H1 (cell line): Measurements from ENCODE around the gene HDAC3. TPM values are rescaled to one million over a fixed set of nuclear protein-coding genes. Genes with fewer than 3 reads are reported as not detected.

ENCODE experiments used
- BCL11A ChIP-seq, 2 experiments: IDR thresholded peaks; one replicate each; pipeline ENCODE4 v1.6.1; 2011; ENCODE audit warnings: low read depth in 2 of 2, low read length in 2 of 2, mild to moderate bottlenecking in 2 of 2
- CREB1 ChIP-seq: IDR thresholded peaks from 2 replicates; pipeline ENCODE4 v1.6.1; 2012; ENCODE audit warnings: inconsistent platforms
- NANOG ChIP-seq: IDR thresholded peaks from 2 replicates; pipeline ENCODE4 v1.6.1; 2011; ENCODE audit warnings: low read length, low read depth, mild to moderate bottlenecking, inconsistent platforms; ENCODE audit not compliant: insufficient read depth, poor library complexity, severe bottlenecking
- SIX5 ChIP-seq: IDR thresholded peaks from 2 replicates; pipeline ENCODE4 v1.6.1; 2011; ENCODE audit warnings: mild to moderate bottlenecking, low read depth, low read length
- TCF12 ChIP-seq: IDR thresholded peaks from 2 replicates; pipeline ENCODE4 v1.6.1; 2011; ENCODE audit warnings: low read depth, mild to moderate bottlenecking, low read length
- ZNF274 ChIP-seq: IDR thresholded peaks from 2 replicates; pipeline ENCODE4 v1.7.0; 2012; ENCODE audit warnings: low read length, borderline replicate concordance; ENCODE audit errors: extremely low read depth
- polyA plus RNA-seq, 7 experiments: library from polyadenylated mRNA; depleted of rRNA in 3 of 7; stranded (reverse) in 5 of 7; unstranded in 2 of 7; fragments of >200 nt in 5 of 7; fragments of 200-250 nt in 2 of 7; gene quantifications; 1 replicate in 5 of 7; 2 replicates in 1 of 7; 4 replicates in 1 of 7; pipeline versions ENCODE4 v1.2.1 to v1.2.3, GENCODE V29; 2011 to 2013; ENCODE audit warnings: missing spikeins in 2 of 7, mixed read lengths in 2 of 7
- total RNA-seq: library from RNA; stranded (reverse); fragmentation: NEBNext Ultra II Directional; extraction: Animal tissue kit (Norgen Biotek cat#: 25700); gene quantifications from 2 replicates; pipeline ENCODE4 v1.2.1, GENCODE V29; 2021

Gene HDAC3
- total and polyA plus RNA-seq, 2 of the 8 experiments (the other 6 are each of a cell fraction or from before 2014, with no cell fraction given): 99.0 to 120 TPM

- TF ChIP-seq ZNF274 (no peak), CREB1 (no peak), BCL11A (IDR thresholded peaks at IDR 0.05; ENCODE audit: low read depth in 2 of 2, low read length in 2 of 2) (no peak), SIX5 (no peak), NANOG (no peak), TCF12 (no peak)
Observed at GRCh38 chr5:141602606-141603005, 34.0 kb downstream of the HDAC3 start (continued).
